Astrocyte (in vitro differentiated cells and primary cell): ENCODE results near the gene PTGFRN.

Experiments used
- EZH2 ChIP-seq: IDR thresholded peaks from 2 replicates; pipeline ENCODE4 v1.6.1; 2012; ENCODE audit warnings: mild to moderate bottlenecking, low read length, inconsistent platforms; ENCODE audit not compliant: insufficient read depth
- TF ChIP-seq, protein P1 (sequence below): IDR thresholded peaks from 2 replicates; pipeline ENCODE4 v1.5.1; 2011; ENCODE audit warnings: low read depth, mild to moderate bottlenecking, inconsistent platforms, low read length, moderate library complexity; ENCODE audit not compliant: insufficient read depth

DNA sequence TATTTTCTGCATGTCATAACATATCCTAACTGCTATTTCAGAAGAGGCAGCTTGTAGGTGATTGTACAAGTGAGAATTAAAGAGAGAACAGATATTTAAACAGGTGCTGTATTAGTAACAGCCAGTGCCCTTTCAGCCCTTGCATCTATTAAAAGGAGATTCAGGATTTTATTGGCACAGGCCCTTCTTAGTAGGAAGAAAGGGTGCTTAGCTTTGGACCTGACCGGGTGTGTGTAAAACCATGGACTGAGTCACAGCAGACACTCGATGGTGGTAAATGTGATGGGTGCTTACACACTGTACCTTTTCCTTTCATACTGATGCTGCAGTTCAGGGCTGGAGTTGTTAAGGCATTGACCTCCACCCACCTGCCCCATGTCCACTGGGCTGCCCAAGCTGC, 79.2 kb downstream of the PTGFRN start:
- TF ChIP-seq, protein P1, sequence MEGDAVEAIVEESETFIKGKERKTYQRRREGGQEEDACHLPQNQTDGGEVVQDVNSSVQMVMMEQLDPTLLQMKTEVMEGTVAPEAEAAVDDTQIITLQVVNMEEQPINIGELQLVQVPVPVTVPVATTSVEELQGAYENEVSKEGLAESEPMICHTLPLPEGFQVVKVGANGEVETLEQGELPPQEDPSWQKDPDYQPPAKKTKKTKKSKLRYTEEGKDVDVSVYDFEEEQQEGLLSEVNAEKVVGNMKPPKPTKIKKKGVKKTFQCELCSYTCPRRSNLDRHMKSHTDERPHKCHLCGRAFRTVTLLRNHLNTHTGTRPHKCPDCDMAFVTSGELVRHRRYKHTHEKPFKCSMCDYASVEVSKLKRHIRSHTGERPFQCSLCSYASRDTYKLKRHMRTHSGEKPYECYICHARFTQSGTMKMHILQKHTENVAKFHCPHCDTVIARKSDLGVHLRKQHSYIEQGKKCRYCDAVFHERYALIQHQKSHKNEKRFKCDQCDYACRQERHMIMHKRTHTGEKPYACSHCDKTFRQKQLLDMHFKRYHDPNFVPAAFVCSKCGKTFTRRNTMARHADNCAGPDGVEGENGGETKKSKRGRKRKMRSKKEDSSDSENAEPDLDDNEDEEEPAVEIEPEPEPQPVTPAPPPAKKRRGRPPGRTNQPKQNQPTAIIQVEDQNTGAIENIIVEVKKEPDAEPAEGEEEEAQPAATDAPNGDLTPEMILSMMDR: no peak
- TF ChIP-seq EZH2: no peak
